Testis (tissue), 2 donors: ENCODE results near the gene MAZ.

Experiments
- POLR2A ChIP-seq: fragments of 450-650 bp; IDR thresholded peaks from one replicate; pipeline ENCODE4 v1.6.1; 2017; ENCODE audit warnings: antibody characterized with exemption, mild to moderate bottlenecking, moderate library complexity
- TF ChIP-seq, protein P1 (sequence below), 3 experiments: fragments of 450-650 bp in 2 of 3; fragments of 200-600 bp in 1 of 3; sonication (generic) in 1 of 3; IDR thresholded peaks; one replicate each; pipeline ENCODE4 v1.5.1; 2016 to 2019; ENCODE audit warnings: antibody characterized with exemption in 3 of 3, mild to moderate bottlenecking in 2 of 3, moderate library complexity in 1 of 3

DNA sequence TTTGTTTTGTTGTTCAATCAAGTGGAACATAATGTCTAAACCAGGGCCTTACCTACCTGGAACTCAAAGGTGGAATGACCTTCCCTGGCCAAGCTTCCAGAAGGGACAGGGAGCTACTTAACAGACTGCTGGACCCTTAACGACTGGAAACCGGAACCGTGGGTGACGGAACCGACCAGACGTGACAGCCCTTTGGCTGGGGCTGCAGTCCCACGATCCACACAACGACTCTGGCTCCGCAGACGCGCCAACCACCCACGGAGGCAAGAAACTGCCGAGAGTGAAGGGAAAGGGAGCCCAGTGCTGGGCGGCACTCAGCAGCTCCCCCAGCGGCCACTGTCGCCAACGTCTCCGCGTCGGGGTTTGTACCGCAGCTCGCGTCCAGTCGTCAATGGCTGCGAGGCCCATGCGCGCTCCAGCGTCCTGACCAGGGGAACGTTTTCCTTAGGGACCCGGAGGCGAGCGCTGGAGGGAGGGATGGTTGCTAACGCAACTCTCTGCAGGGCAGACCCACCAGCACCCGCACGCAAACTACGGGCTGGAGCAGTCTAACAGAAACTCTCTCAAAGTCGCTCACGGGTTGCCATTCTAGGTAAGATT is 21.3 kb upstream of the MAZ start:
- TF ChIP-seq, protein P1, sequence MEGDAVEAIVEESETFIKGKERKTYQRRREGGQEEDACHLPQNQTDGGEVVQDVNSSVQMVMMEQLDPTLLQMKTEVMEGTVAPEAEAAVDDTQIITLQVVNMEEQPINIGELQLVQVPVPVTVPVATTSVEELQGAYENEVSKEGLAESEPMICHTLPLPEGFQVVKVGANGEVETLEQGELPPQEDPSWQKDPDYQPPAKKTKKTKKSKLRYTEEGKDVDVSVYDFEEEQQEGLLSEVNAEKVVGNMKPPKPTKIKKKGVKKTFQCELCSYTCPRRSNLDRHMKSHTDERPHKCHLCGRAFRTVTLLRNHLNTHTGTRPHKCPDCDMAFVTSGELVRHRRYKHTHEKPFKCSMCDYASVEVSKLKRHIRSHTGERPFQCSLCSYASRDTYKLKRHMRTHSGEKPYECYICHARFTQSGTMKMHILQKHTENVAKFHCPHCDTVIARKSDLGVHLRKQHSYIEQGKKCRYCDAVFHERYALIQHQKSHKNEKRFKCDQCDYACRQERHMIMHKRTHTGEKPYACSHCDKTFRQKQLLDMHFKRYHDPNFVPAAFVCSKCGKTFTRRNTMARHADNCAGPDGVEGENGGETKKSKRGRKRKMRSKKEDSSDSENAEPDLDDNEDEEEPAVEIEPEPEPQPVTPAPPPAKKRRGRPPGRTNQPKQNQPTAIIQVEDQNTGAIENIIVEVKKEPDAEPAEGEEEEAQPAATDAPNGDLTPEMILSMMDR (IDR thresholded peaks at IDR 0.05): peak in 2 of 3 experiments; percentile 70 to 80
- no peak for TF ChIP-seq POLR2A
